GM19438 (cell line): ENCODE measurements around the gene IRAK2.

ENCODE experiments used
- ATAC-seq: cut with Tn5 transposase; IDR thresholded peaks from one replicate; pipeline ENCODE4 v1.9.1; 2021; ENCODE audit warnings: low read depth; ENCODE audit not compliant: unreplicated experiment

Gene IRAK2

GRCh38 chr3:10187290-10187876 lies 22.7 kb downstream of the IRAK2 start:
- ATAC-seq, result no peak

GRCh38 chr3:10187944-10188343 lies 23.2 kb downstream of the IRAK2 start:
- ATAC-seq, result no peak

GRCh38 chr3:10188804-10189556 lies 24.3 kb downstream of the IRAK2 start:
- no peak for ATAC-seq

DNA sequence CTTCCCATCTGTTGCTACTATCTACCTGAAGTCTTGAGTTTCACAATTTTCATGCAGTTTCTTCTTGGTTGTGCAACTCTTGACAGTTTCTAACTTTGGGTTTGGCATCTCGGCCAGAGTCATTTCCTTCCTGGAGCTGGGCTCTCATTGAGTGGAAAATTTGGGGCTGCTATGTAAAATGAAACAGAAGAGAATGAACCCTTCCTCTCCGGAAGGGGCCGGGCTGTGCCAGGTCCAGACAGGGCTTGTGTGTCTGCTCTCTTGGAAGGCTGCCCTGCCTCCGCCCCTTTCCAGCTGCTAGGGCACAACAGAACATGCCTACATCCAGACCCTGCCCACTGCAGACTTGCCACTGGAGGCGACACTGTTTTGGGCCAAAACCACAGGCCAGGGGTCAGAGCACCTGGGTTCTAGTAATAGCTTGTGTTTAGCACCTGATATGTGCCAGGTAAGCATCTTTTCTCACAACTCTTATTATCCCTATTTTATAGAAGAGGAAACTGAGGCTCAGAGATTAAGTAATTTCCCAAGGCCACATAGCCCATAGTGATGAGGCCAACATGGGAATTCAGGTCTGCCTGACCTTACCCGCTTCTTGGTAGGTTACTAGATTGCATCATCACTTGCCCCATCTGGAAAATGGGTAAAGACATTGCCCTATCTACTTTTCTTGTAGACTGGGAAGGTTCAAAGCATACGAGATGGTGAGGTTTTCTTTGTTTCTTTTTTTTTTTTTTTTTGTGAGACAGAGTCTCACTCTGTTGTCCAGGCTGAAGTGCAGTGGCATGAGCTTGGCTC lies 25.0 kb downstream of the IRAK2 start:
- no peak for ATAC-seq

DNA sequence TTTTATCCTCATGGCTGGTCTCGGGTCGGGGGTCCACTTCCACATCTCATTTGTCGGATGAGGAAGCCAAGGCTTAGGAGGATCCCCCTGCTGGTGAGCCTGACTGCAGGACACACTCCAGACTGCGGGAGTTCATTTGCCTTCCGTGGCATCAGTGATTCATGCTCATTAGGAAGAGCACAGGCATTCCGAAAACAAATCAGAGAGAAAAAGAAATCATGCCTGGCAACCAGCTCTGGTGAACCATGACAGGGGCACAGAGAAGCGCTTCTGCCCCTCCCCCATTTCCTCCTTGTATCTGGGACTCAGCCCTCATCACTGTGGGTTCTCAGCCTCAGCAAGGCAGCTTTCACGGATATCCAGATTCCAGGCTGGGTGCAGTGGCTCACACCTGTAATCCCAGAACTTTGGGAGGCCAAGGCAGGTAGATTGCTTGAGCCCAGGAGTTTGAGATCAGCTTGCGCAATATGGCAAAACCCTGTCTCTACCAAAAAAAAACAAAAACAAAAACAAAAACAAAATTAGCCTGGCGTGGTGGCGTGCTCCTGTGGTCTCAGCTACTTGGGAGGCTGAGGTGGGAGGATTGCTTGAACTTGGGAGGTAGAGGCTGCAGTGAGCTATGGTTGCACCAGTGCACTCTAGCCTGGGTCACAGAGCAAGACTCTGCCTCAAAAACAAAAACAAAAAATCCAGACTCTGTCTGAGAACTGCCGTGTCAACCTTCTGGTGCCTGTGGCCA lies 28.4 kb downstream of the IRAK2 start:
- peak; percentile 37 for ATAC-seq

GRCh38 chr3:10193692-10194327 lies 29.1 kb downstream of the IRAK2 start:
- ATAC-seq, result no peak

GRCh38 chr3:10194328-10195071 lies 29.8 kb downstream of the IRAK2 start:
- no peak for ATAC-seq

GRCh38 chr3:10195366-10196089 lies 30.8 kb downstream of the IRAK2 start:
- ATAC-seq, result no peak

DNA sequence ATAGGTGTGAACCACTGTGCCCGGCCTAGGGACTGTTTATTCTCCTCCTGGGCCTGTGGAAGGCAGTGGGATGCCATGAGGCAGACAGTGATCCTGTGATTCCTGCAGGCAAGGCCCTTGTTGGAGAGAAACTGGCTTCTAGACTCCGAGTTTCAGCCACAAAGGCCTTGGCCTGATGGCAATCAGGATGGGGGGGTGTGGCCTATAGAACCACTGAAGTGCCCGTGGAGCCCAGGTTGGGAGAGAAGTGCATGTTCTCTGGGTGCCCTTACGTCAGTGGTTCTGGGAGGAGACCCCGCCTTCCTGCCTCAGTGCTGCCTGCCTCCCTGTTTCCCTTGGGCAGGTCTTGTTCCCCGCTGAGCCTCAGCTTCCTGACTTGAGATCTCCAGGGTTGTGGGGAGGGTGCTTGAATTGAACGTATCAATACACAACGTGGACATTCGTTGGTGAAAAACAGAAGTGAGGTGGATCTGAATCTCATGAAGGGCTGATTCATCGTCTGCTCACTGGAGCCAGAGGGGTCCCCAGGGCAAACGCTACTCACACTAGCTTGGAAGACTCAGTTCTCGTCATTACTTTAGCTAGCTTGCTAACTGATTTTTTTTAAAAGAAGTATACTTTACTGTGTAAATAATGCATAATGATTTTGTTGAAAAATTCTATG lies 31.8 kb downstream of the IRAK2 start:
- no peak for ATAC-seq

DNA sequence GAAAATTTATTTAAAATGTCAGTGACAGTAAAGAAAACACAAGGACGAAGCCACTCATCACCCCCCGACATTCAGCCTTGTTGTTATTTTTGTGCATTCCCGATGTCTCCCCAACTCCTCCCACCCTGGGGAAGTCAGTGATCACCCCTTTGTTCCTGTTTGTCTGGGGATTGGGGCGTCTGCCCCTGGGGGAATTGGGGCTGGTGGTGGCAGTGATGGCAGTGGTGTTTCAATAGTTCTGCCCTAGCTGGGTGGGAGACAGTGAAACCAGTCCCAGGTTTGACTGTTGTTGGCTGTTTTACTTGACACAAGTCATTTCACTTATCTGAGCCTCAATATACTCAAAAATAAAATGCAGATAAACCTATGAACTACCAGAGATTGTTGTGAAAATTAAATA lies 33.5 kb downstream of the IRAK2 start:
- ATAC-seq, result no peak

GRCh38 chr3:10198761-10199649 lies 34.3 kb downstream of the IRAK2 start:
- ATAC-seq, result peak; percentile 66

- no peak for ATAC-seq
Observed at GRCh38 chr3:10204921-10205320, 40.2 kb downstream of the IRAK2 start.

- ATAC-seq, result no peak
Observed at GRCh38 chr3:10205451-10206165, 40.9 kb downstream of the IRAK2 start.

- ATAC-seq, result no peak
Observed at GRCh38 chr3:10206166-10206511, 41.4 kb downstream of the IRAK2 start.

DNA sequence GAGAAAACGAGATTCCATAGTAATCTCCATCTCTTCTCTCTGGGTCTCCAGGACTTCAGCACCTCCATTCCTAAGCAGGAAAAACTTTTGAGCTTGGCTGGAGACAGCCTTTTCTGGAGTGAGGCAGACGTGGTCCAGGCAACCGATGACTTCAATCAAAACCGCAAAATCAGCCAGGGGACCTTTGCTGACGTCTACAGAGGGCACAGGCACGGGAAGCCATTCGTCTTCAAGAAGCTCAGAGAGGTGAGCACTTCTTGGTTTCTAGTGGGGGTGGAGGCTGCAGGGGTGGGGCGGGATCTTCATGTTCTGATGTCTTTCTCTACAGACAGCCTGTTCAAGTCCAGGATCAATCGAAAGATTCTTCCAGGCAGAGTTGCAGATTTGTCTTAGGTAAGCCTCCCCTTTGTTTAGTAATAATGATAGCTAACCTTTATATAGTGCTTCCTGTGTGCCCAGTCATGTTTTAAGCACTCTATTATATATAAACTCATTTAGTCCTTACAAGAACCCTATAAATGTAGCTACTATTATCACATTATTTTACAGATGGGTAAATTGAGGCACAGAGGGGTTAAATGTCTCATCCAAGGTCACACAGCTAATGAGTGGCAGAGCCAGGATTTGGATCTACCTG lies 48.6 kb downstream of the IRAK2 start:
- ATAC-seq, result no peak

DNA sequence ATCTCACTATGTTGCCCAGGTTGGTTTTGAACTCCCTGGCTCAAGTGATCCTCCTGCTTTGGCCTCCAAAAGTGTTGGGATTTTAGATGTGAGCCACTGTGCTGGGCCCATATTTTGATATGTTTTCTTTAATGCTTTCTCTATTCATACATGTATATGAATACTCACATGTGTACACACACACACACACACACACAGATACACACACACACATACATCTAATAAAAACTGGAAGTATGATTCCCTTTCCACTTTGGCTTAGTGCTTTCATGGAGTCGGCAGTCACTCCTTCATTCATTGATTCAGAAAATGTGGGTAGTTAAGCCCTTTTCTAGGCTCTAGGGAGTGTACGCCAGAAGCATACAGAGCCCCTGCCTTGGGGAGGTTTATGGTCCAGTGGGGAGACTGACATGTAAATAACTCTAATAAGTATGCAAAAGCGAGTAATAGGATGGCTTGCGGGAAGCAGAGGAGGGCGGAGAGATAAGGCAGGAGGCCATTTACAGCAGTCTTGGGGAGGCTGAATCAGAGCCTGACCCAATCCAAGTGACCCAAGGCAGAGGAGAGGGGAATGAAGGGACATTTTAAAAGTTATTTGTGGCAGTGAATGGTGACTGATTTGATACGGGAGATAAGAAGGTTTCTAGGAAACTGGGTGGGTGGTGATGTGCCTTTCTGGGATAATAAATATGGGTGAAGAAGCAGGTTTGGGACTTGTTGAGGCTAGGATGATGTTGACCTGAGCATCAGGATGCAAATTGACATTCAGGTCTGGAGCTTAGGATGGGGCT lies 51.1 kb downstream of the IRAK2 start:
- ATAC-seq, result no peak
